H9 (cell line): ENCODE results near the gene GP1BA. TPM values are rescaled to one million over a fixed set of nuclear protein-coding genes. Genes with fewer than 3 reads are reported as not detected.

Experiments
- DNase-seq: peaks from one replicate; pipeline ENCODE4 v3.0.0-alpha.2; 2017
- H2AFZ ChIP-seq: one replicate; pipeline ENCODE4 v1.6.1; 2013; ENCODE audit warnings: mild to moderate bottlenecking, low read length, control low read depth, moderate library complexity
- H2AK5ac ChIP-seq: 2 replicates; pipeline ENCODE4 v1.6.1; 2013; ENCODE audit warnings: low read length, control low read depth, mixed read lengths; ENCODE audit not compliant: insufficient read length
- H2BK120ac ChIP-seq: one replicate; pipeline ENCODE4 v1.6.1; 2013; ENCODE audit warnings: low read depth, mild to moderate bottlenecking, low read length, control low read depth, inconsistent platforms; ENCODE audit not compliant: poor library complexity, severe bottlenecking
- H2BK12ac ChIP-seq: 2 replicates; pipeline ENCODE4 v1.6.1; 2013; ENCODE audit warnings: low read length, control low read depth, mixed read lengths, low read depth; ENCODE audit not compliant: insufficient read length
- H2BK15ac ChIP-seq: 2 replicates; pipeline ENCODE4 v1.6.1; 2013; ENCODE audit warnings: low read depth, low read length, control low read depth
- H2BK20ac ChIP-seq: one replicate; pipeline ENCODE4 v1.6.1; 2013; ENCODE audit warnings: low read depth, mild to moderate bottlenecking, low read length, control low read depth, inconsistent platforms; ENCODE audit not compliant: poor library complexity, severe bottlenecking
- H2BK5ac ChIP-seq: 2 replicates; pipeline ENCODE4 v1.6.1; 2013; ENCODE audit warnings: low read length, control low read depth, mixed read lengths; ENCODE audit not compliant: insufficient read length
- H3K14ac ChIP-seq: 2 replicates; pipeline ENCODE4 v1.6.1; 2013; ENCODE audit warnings: low read length, control low read depth; ENCODE audit not compliant: insufficient read depth
- H3K18ac ChIP-seq: 2 replicates; pipeline ENCODE4 v1.6.1; 2013; ENCODE audit warnings: low read depth, mild to moderate bottlenecking, mixed read lengths, low read length, control low read depth; ENCODE audit not compliant: insufficient read length
- H3K23ac ChIP-seq: 2 replicates; pipeline ENCODE4 v1.6.1; 2013; ENCODE audit warnings: low read length, control low read depth, mixed read lengths, low read depth; ENCODE audit not compliant: insufficient read length
- H3K23me2 ChIP-seq: 2 replicates; pipeline ENCODE4 v1.6.1; 2013; ENCODE audit warnings: low read depth, mild to moderate bottlenecking, mixed read lengths, low read length, control low read depth; ENCODE audit not compliant: insufficient read length, poor library complexity, severe bottlenecking
- H3K27ac ChIP-seq: 2 replicates; pipeline ENCODE4 v1.5.1; 2013; ENCODE audit warnings: low read length, control low read depth, mixed read lengths, low read depth; ENCODE audit not compliant: insufficient read length
- H3K27me3 ChIP-seq: 2 replicates; pipeline ENCODE4 v1.6.1; 2013; ENCODE audit warnings: low read length, control low read depth, inconsistent platforms; ENCODE audit not compliant: insufficient read depth
- H3K4ac ChIP-seq: 2 replicates; pipeline ENCODE4 v1.6.1; 2013; ENCODE audit warnings: low read depth, mild to moderate bottlenecking, control low read depth, inconsistent platforms, low read length, moderate library complexity
- H3K4me1 ChIP-seq: 2 replicates; pipeline ENCODE4 v1.6.1; 2013; ENCODE audit warnings: low read length, control low read depth, inconsistent platforms; ENCODE audit not compliant: insufficient read depth
- H3K4me2 ChIP-seq: 2 replicates; pipeline ENCODE4 v1.6.1; 2013; ENCODE audit warnings: low read length, control low read depth, mixed read lengths; ENCODE audit not compliant: insufficient read length, insufficient read depth
- H3K56ac ChIP-seq: 2 replicates; pipeline ENCODE4 v1.6.1; 2013; ENCODE audit warnings: low read depth, mild to moderate bottlenecking, mixed read lengths, low read length, control low read depth; ENCODE audit not compliant: insufficient read length
- H3K79me1 ChIP-seq: 2 replicates; pipeline ENCODE4 v1.6.1; 2013; ENCODE audit warnings: low read depth, mild to moderate bottlenecking, moderate library complexity, low read length, control low read depth, inconsistent platforms; ENCODE audit not compliant: insufficient read depth, poor library complexity, severe bottlenecking
- H3K79me2 ChIP-seq: 2 replicates; pipeline ENCODE4 v1.6.1; 2013; ENCODE audit warnings: low read length, control low read depth, inconsistent platforms; ENCODE audit not compliant: insufficient read depth
- H3K9ac ChIP-seq: 2 replicates; pipeline ENCODE4 v1.6.1; 2013; ENCODE audit warnings: low read length, control low read depth, mixed read lengths; ENCODE audit not compliant: insufficient read length; ENCODE audit errors: extremely low read depth
- H3K9me3 ChIP-seq: one replicate; pipeline ENCODE4 v1.6.1; 2013; ENCODE audit warnings: low read depth, low read length, inconsistent platforms; ENCODE audit not compliant: control insufficient read depth
- H3T11ph ChIP-seq: one replicate; pipeline ENCODE4 v1.6.1; 2013; ENCODE audit warnings: mild to moderate bottlenecking, low read length, control low read depth, inconsistent platforms
- H4K20me1 ChIP-seq: one replicate; pipeline ENCODE4 v1.6.1; 2013; ENCODE audit not compliant: control insufficient read depth, insufficient read length, insufficient read depth
- H4K5ac ChIP-seq: 2 replicates; pipeline ENCODE4 v1.6.1; 2013; ENCODE audit warnings: low read depth, mild to moderate bottlenecking, mixed read lengths, low read length, control low read depth; ENCODE audit not compliant: insufficient read length
- H4K8ac ChIP-seq: replicated peaks from 2 replicates; pipeline ENCODE4 v1.6.1; 2013; ENCODE audit warnings: low read length, control low read depth, mixed read lengths, low read depth; ENCODE audit not compliant: insufficient read length
- H4K91ac ChIP-seq: 2 replicates; pipeline ENCODE4 v1.6.1; 2013; ENCODE audit warnings: low read depth, mild to moderate bottlenecking, moderate library complexity, mixed read lengths, low read length, control low read depth; ENCODE audit not compliant: insufficient read length
- H3K27ac Mint-ChIP-seq, 3 experiments: 2 replicates in 2 of 3; 3 replicates in 1 of 3; pipeline ENCODE4 v1.8.0; 2020 to 2021; ENCODE audit warnings: mixed read lengths in 3 of 3, mild to moderate bottlenecking in 1 of 3, moderate library complexity in 1 of 3
- H3K27me3 Mint-ChIP-seq: 2 replicates; pipeline ENCODE4 v1.8.0; 2021; ENCODE audit warnings: low read depth, mild to moderate bottlenecking, moderate library complexity, mixed read lengths
- H3K36me3 Mint-ChIP-seq, 3 experiments: 2 replicates in 2 of 3; 3 replicates in 1 of 3; pipeline ENCODE4 v1.8.0; 2020 to 2021; ENCODE audit warnings: low read depth in 3 of 3, mixed read lengths in 3 of 3; ENCODE audit not compliant: insufficient read depth in 1 of 3
- H3K4me1 Mint-ChIP-seq, 2 experiments: 2 replicates each; pipeline ENCODE4 v1.8.0; 2020; ENCODE audit warnings: mixed read lengths in 2 of 2
- H3K4me3 Mint-ChIP-seq, 2 experiments: 2 replicates in 1 of 2; 3 replicates in 1 of 2; pipeline ENCODE4 v1.8.0; 2020 to 2021; ENCODE audit warnings: mild to moderate bottlenecking in 2 of 2, mixed read lengths in 2 of 2, moderate library complexity in 1 of 2
- H3K9me3 Mint-ChIP-seq, 2 experiments: 2 replicates in 1 of 2; 3 replicates in 1 of 2; pipeline ENCODE4 v1.8.0; 2020; ENCODE audit warnings: mild to moderate bottlenecking in 2 of 2, mixed read lengths in 2 of 2, moderate library complexity in 1 of 2
- CTCF ChIP-seq: fragments of 200-600 bp; sonication (generic); conservative IDR thresholded peaks from 3 replicates; pipeline ENCODE4 v1.8.0; 2021; ENCODE audit warnings: antibody characterized with exemption, mild to moderate bottlenecking
- WGBS: extraction: QIAGEN DNeasy Blood & Tissue Kit; methylation state at CpG from one replicate; pipeline ENCODE4 v1.1.7; 2013; ENCODE audit warnings: missing lambda C conversion rate, low lambda C conversion rate, mixed read lengths; ENCODE audit not compliant: insufficient read length; ENCODE audit errors: extremely low coverage; 5-methylcytosine and 5-hydroxymethylcytosine counted together
- total RNA-seq: library from RNA; stranded (reverse); gene quantifications from 2 replicates; pipeline ENCODE4 v1.2.1, GENCODE V29; 2021

The GP1BA gene
- total RNA-seq, 1 experiment from 2014 or later = not detected

- no peak for TF ChIP-seq CTCF
- Histone ChIP-seq H2BK12ac (no peak overlapping the region), H3K4me2 (peak overlapping the region; percentile 72), H3K23ac (no peak overlapping the region), H3K4ac (no peak overlapping the region), H2BK120ac (no peak overlapping the region), H3K18ac (peak overlapping the region; percentile 85), H3K4me1 (peaks cover 4% of the 10 kb centered on the region; the same call in 1 of the 2 replicates), H3K23me2 (peaks cover 23% of the 10 kb centered on the region), H3K27me3 (no peaks in the 10 kb centered on the region), H2AFZ (no peak overlapping the region), H2BK20ac (no peak overlapping the region), H3K9me3 (no peaks in the 10 kb centered on the region), H4K5ac (no peak overlapping the region), H3K79me2 (peaks cover 13% of the 10 kb centered on the region; the same call in 1 of the 2 replicates), H3K27ac (peak overlapping the region; percentile 32), H3K14ac (peak overlapping the region; percentile 96), H4K91ac (no peak overlapping the region), H2AK5ac (no peak overlapping the region), H4K8ac (no peak overlapping the region), H4K20me1 (no peaks in the 10 kb centered on the region), H3K9ac (peak overlapping the region; percentile 94), H3T11ph (no peak overlapping the region), H3K56ac (no peak overlapping the region), H2BK5ac (no peak overlapping the region), H3K79me1 (peaks cover 4% of the 10 kb centered on the region), H2BK15ac (no peak overlapping the region)
- WGBS = no CpG with 5 or more reads among the region's 56 CpGs
- Mint-ChIP-seq H3K9me3 (peaks cover 0 to 2% of the 10 kb centered on the region in 2 experiments; a peak in 2 of 5 replicates), H3K27ac (peak overlapping the region; percentile 94 to 96 (median 96); a peak in 6 of 7 replicates), H3K4me3 (peak overlapping the region; percentile 95 to 100), H3K36me3 (peaks cover 27 to 49% (median 40%) of the 10 kb centered on the region in 3 experiments), H3K27me3 (peaks cover 5% of the 10 kb centered on the region), H3K4me1 (peaks cover 37 to 38% of the 10 kb centered on the region in 2 experiments)
- DNase-seq = peak; percentile 72
Observed at GRCh38 chr17:4947411-4948165, 15.5 kb downstream of the GP1BA start.
